NCI-H146 (cell line): Measurements from ENCODE around the gene MYOM1.
A peak's percentile ranks its signal among the peaks of the same experiment; 100 is the strongest.
"Not testable (repeated sequence)": the region's sequence is repeated elsewhere in the genome, so short reads cannot be mapped to it uniquely, and the experiment has no call there.

Experiments
- DNase-seq: peaks from one replicate; lab custom pipeline; 2025; lab: John Stamatoyannopoulos, UW

MYOM1 gene

DNA sequence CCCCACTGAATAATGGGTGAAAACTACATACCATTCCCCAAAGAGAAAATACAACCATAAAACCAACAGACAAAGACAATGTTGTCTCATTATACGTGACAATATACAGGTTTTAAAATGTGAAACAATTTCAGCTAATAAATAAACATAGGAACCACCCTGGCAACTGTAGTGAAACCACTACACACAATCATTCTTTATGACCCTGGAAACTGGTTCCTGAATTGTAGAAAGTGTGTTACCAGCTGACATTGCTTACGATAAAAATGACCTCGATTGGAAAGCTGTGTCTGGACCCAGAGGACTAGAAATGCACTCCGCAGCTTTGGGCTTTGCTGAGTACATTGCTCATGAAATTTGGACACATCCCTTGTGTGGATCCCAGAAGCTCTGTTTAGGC is 132.9 kb downstream of the MYOM1 start:
- DNase-seq, result no peak

DNA sequence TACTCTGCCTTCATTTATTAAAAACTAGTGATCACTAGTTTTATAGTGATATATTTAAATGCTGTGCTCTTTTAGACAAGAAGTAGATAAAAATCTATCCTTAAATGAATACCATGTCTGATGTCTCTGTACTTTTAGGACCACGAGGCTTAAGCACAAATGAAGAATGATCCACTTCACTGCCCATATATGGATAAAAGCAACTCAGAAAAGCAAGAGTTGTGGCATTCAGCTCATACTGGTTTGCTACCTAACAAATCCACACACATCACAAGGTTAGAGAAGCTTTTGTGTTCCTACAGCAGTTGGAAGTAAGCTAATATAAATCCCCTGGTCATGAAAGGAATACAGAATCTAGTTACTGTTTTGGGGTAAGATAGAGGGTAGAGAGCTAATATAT is 134.2 kb downstream of the MYOM1 start:
- no peak for DNase-seq

GRCh38 chr18:3084206-3084605 is 135.6 kb downstream of the MYOM1 start:
- DNase-seq, result no peak

DNA sequence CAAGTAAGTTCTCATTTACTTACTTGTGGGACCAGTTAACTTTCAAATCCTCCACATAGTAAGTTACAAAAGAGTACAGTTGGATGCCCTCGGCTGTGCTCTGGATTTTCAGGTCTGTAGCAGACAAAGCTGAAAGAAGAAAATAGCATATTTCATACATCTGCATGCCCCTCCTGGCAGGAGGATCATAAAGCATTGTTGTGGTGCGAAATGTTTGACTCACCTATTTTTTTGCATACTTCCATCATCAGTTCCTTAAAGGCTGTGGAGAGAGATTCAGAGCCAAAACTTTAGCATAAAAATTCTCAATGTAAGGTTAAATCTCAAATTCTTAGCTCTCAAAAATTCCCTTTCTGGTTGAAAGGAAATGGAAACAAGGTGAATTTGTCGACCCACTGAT is 136.0 kb downstream of the MYOM1 start:
- no peak for DNase-seq

DNA sequence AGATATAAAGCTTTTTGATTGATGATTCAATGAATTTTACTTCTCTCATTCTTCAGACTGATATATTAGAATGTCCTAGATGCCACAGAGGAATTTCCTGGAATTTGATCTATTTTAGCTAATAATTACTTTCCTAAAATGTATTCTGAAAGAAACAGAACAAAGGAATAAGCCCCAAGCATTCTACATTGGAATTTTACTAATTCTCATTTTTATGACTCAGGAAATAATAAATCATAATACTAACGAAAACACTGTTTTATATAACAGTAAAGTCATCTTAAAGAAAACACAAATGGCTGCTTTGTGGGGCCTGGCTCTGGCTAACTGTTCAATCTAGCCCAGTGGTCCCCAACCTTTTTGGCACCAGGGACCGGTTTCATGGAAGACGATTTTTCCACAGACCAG is 138.2 kb downstream of the MYOM1 start:
- no peak for DNase-seq

DNA sequence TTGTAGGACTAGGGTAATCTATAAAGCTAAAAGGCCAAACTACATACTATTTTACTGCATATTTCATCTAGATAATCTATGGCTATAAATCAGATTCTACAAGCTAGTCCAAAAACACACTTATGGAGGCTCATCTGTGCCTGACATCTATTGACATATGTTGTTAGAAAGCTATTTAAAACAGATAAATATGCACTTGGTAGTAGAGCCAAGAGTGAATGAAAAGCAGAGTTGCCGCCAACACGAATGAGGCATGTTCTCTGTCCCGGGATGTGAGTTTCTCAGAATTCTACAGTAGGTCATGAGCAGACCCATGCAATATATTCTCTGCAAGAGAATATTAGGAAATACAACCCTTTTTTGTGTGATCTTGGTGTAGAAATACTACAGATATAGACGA is 140.1 kb downstream of the MYOM1 start:
- DNase-seq, result no peak

DNA sequence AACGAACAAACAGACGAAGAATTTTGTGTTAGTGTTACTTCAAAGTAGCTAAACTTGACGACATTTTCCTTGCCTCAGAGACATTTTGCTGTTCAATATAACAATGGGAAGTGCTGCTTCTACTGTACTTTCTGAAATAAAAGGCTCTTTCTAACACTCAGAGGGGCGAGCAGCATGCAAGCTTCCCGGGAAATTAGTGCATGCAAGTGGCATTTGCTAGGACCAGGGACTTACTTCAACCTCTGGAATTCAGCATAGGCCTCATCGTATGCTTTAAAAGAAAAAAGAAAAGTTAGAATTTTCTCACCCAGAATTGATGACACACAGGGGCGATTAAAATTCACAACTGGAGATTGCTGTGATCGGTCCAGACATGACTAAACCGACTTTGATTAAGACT is 144.3 kb downstream of the MYOM1 start:
- no peak for DNase-seq

DNA sequence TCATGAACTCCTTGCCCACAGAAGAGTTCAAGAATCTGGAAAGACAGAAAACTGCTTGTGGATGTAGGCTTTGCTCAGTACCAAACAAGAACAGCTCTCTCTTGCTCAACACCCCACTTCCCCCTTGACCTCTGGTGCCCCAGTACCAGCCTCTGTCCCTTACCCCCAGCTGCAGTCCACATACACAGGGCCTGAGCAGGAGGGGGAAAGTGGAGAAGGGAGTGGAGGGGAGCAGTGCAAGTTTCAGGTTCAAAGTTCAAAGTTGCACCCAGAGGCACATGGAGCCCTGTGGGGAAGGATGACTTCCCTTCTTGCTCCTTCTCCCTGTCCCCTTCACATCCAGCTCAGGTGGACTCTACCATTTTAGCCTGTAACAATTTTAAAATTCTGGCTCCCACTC is 145.7 kb downstream of the MYOM1 start:
- DNase-seq, result no peak

DNA sequence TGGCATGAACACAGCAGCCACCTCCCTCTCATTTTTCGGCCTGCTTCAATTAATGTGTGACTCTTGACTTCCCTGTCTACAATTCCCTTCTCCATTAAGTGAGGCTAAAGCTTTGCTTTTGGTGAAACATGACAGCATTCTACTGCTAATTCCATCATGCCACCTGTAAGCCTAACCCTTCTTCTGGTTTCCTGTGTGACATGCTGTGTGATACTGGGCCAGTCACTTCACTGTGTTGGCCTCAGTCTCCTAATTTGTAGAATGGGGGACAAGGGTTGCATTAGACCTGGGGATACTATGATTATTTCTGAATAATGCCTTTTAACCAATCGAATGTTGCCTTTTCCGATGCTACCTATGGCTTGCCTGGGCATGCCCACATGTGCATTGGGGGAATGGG is 146.4 kb downstream of the MYOM1 start:
- not testable (repeated sequence) for DNase-seq

- DNase-seq, result no peak
Observed at GRCh38 chr18:3071676-3072075, 148.1 kb downstream of the MYOM1 start.

DNA sequence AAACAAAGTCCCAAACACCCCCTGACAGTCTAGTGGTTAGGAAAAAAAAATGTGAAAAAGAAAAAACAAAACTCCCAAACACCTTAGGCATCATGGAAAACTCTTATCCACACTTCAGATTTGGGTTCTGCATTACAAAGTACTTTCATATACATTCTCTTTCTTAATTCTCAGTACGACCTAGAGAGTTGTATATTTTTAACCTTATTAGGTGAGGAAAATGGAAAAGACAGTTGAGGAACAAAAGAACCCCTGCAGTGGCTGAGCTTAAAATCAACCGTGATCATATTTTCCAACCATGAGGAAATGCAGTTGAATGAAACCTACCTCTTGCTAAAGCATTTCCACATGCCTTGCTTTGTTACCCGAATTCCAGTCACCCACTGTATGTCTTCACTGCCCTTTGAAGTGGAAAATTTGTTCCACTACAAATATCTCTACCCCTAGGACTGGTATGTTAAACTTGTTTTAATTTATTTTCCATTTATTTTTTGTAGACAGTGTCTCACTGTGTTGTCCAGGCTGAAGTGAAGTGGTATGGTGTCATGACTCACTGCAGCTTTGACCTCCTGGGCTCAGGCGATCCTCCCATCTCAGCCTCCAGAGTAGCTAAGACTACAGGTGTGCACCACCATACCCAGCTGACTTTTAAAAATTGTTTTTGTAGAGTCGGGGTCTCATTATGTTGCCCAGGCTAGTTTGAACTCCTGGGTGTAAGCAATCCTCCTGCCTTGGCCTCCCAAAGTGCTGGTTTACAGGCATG is 149.9 kb downstream of the MYOM1 start:
- no peak for DNase-seq

- no peak for DNase-seq
Observed at GRCh38 chr18:3067722-3068121, 152.0 kb downstream of the MYOM1 start.

DNA sequence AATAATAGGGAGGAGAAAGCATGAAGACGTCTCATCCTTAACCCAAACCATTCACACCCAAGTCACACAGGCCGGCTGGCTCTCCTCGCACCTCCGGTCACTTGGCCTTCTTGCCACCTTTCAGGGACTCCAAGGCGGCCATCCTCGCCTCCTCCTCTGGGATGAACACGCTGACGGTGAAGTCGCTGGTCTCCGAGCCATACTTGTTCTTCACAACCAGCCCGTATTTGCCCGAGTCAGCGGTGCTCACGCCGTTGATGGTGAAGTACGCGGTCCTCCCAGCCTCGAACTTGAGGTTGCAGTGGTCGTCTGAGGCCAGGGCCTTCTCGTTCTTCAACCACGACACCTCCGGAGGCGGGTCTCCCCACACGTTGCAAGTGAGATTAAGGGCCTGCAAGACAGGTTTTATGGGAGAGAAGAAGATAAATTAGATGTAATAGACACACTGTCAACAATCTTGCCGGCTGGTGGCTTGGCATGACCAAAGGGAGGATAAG is 152.6 kb downstream of the MYOM1 start:
- DNase-seq, result no peak

- peak; percentile 19 for DNase-seq
Observed at GRCh38 chr18:3066341-3067110, 153.2 kb downstream of the MYOM1 start.

DNA sequence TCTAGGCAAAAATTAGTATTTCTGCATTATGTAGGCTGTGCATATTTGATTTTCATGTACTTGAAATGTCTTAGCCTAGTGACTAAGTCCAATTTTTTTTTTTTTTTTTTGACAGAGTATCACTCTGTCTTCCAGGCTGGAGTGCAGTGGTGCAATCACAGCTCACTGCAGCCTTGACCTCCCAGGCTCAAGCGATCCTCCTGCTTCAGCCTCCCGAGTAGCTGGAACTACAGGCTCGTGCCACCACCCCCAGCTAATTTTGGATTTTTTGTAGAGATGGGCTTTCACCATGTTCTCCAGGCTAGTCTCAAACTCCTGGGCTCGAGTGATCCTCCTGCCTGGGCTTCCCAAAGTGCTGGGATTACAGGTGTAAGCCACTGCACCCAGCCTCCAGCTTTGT is 156.0 kb downstream of the MYOM1 start:
- not testable (repeated sequence) for DNase-seq

GRCh38 chr18:3062798-3063680 is 156.7 kb downstream of the MYOM1 start:
- peak; percentile 66 for DNase-seq

DNA sequence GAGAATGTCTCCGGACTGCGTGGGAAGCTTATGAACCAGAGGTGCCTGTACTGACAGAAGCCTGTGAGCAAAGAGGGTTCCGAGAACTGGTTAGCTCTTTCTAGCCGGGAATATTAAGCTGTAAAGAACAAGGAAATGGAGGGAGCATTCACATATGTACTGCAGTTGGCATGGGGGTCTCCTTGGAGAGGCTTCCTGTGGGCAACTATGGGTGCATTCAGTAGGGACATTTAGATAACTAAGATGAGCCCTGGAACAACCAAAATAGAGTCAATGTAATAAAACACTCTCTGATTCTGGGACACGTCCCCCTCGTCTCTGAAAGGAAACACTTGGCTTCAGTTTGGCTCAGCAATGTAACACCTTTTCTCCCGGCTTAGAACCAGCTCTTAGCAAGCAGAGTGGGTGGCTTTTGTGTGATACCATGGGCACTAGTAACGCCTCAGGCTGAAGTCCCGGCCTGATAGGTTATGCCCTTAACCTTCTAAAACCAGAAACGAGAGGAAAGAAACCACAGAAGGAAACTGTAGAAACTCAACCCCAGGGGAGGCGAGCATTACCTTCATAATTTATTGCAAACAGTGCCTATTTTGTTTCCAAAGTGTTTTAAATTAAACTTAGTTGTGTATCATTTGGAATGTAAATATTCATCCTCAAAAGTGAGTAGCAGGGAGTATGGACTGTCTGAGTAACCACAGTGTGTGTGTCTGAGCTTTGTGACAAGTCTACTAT is 158.0 kb downstream of the MYOM1 start:
- DNase-seq, result no peak

GRCh38 chr18:3060667-3061580 is 158.8 kb downstream of the MYOM1 start:
- DNase-seq, result no peak

DNA sequence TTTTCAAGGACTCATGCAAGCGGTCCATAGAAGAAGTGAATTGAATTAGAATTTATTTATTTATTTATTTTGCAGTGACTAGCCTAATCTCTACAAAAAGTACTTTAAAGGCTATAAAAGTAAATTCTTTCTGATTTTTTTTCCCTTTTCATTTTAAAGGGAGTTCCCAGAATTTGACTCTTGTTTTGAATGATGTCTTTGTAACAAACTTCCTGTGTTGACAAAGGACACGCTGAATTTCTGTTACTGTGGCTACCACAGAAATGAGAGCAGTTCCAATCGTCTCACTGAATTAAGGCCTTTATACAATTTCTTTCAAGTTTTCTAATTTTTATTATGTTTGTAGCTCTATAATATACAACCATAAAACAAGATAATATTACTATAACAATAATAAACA is 160.5 kb downstream of the MYOM1 start:
- no peak for DNase-seq

DNA sequence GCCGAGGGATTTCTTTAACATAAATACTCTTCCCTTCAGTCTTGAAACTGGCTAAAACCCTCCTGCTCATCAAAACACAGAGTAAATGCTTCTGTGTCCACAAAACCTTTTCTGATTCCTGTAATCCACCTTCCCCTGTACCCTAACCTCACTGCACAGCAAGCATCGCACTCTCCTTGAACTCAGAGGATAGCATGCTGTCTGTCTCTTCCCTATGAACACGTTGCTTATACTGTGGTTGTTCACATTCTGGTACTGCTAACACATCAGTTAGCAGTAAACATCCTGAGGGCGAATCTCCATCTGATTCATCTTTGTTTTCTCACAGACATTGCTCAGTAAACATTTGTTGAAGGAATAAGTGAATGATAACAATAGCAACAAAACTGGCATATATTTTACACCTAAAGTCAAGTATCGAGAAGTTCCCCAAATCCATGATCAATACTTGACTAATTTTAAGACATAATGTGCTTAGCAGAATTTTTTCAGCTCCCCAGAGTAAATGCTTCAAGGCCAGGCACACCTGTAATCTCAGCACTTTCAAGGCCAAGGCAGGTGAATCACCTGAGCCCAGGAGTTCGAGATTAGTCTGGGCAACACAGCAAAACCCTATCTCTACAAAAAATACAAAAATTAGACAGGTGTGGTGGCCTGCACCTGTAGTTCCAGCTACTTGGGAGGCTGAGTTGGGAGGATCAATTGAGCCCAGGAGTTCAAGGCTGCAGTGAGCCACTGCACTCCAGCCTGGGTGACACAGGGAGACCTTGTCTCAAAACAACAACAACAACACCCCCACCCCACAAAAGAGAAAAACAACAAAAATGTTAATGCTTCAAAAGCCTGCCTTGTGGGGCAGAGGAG is 161.2 kb downstream of the MYOM1 start:
- DNase-seq, result no peak
